ENCODE results near the gene SPEN. TPM values are rescaled to one million over a fixed set of nuclear protein-coding genes. Genes with fewer than 3 reads are reported as not detected.

The SPEN gene
- total and polyA plus RNA-seq, 2 experiments from 2014 or later = 14.9 to 43.6 TPM

DNA sequence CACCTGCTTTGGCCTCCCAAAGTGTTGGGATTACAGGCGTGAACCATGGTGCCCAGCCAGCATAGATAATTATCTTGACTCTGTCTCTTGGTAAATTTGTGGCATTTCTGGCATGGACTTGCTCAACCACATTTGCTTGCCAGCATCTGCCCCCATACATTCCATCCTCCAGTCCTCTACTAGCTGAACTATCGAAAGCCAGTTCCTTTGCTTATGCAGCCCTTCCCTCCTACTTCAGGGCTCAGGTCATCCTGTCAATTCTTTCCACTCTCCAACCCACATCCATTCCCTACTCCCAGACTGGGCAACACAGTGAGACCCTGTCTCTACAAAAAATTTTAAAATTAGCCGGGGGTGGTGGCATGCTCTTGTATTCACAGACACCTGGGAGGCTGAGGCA, 27.0 kb upstream of the SPEN start:
- H4K20me1 ChIP-seq (replicated peaks; ENCODE audit: insufficient read depth) = no peaks in the 10 kb centered on the region
- H3K27ac ChIP-seq (ENCODE audit: low read depth) = no peak overlapping the region
- ATAC-seq (no peak), DNase-seq (ENCODE audit: low spot score) (no peak)
- H3K4me2 ChIP-seq = no peak overlapping the region
- Mint-ChIP-seq H3K27ac (no peak overlapping the region), H3K36me3 (ENCODE audit: low read depth) (no peaks in the 10 kb centered on the region), H3K4me1 (peaks cover 3% of the 10 kb centered on the region), H3K27me3 (ENCODE audit: insufficient read depth, low read depth, poor library complexity) (peaks cover 10% of the 10 kb centered on the region), H3K9me3 (no peaks in the 10 kb centered on the region), H3K4me3 (no peak overlapping the region)
- H3K9me2 ChIP-seq (ENCODE audit: insufficient read depth) = no peaks in the 10 kb centered on the region
- no peaks in the 10 kb centered on the region for H3K27me3 ChIP-seq (ENCODE audit: insufficient read depth)
- H3K4me1 ChIP-seq (ENCODE audit: insufficient read depth) = no peaks in the 10 kb centered on the region
- no peaks in the 10 kb centered on the region for H3K79me2 ChIP-seq (replicated peaks; ENCODE audit: insufficient read depth)
- no peaks in the 10 kb centered on the region; the same call in 1 of the 2 replicates for H3F3A ChIP-seq (replicated peaks; ENCODE audit: low read depth)
- H3K4me3 ChIP-seq = no peak overlapping the region
- no peaks in the 10 kb centered on the region for H3K36me3 ChIP-seq (ENCODE audit: insufficient read depth)
- no peak overlapping the region for H2AFZ ChIP-seq
- TF ChIP-seq POLR2AphosphoS5 (IDR thresholded peaks at IDR 0.05; ENCODE audit: low read depth) (no peak), EZH2phosphoT487 (IDR thresholded peaks at IDR 0.05; ENCODE audit: unreplicated experiment) (no peak), EZH2 (IDR thresholded peaks at IDR 0.05; ENCODE audit: low read depth, unreplicated experiment) (no peak), ZNF331 (CRISPR knock-in tag; IDR thresholded peaks at IDR 0.05; ENCODE audit: low read depth) (no peak), JUNB (IDR thresholded peaks at IDR 0.05; ENCODE audit: unreplicated experiment) (no peak), STAT1 (IDR thresholded peaks at IDR 0.05; ENCODE audit: unreplicated experiment) (no peak), ZNF114 (CRISPR knock-in tag; IDR thresholded peaks at IDR 0.05) (no peak)
- TF ChIP-seq, protein P1, sequence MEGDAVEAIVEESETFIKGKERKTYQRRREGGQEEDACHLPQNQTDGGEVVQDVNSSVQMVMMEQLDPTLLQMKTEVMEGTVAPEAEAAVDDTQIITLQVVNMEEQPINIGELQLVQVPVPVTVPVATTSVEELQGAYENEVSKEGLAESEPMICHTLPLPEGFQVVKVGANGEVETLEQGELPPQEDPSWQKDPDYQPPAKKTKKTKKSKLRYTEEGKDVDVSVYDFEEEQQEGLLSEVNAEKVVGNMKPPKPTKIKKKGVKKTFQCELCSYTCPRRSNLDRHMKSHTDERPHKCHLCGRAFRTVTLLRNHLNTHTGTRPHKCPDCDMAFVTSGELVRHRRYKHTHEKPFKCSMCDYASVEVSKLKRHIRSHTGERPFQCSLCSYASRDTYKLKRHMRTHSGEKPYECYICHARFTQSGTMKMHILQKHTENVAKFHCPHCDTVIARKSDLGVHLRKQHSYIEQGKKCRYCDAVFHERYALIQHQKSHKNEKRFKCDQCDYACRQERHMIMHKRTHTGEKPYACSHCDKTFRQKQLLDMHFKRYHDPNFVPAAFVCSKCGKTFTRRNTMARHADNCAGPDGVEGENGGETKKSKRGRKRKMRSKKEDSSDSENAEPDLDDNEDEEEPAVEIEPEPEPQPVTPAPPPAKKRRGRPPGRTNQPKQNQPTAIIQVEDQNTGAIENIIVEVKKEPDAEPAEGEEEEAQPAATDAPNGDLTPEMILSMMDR (conservative IDR thresholded peaks at IDR 0.05; ENCODE audit: low read depth in 2 of 2) = no peak
- TF ChIP-seq, protein P2, sequence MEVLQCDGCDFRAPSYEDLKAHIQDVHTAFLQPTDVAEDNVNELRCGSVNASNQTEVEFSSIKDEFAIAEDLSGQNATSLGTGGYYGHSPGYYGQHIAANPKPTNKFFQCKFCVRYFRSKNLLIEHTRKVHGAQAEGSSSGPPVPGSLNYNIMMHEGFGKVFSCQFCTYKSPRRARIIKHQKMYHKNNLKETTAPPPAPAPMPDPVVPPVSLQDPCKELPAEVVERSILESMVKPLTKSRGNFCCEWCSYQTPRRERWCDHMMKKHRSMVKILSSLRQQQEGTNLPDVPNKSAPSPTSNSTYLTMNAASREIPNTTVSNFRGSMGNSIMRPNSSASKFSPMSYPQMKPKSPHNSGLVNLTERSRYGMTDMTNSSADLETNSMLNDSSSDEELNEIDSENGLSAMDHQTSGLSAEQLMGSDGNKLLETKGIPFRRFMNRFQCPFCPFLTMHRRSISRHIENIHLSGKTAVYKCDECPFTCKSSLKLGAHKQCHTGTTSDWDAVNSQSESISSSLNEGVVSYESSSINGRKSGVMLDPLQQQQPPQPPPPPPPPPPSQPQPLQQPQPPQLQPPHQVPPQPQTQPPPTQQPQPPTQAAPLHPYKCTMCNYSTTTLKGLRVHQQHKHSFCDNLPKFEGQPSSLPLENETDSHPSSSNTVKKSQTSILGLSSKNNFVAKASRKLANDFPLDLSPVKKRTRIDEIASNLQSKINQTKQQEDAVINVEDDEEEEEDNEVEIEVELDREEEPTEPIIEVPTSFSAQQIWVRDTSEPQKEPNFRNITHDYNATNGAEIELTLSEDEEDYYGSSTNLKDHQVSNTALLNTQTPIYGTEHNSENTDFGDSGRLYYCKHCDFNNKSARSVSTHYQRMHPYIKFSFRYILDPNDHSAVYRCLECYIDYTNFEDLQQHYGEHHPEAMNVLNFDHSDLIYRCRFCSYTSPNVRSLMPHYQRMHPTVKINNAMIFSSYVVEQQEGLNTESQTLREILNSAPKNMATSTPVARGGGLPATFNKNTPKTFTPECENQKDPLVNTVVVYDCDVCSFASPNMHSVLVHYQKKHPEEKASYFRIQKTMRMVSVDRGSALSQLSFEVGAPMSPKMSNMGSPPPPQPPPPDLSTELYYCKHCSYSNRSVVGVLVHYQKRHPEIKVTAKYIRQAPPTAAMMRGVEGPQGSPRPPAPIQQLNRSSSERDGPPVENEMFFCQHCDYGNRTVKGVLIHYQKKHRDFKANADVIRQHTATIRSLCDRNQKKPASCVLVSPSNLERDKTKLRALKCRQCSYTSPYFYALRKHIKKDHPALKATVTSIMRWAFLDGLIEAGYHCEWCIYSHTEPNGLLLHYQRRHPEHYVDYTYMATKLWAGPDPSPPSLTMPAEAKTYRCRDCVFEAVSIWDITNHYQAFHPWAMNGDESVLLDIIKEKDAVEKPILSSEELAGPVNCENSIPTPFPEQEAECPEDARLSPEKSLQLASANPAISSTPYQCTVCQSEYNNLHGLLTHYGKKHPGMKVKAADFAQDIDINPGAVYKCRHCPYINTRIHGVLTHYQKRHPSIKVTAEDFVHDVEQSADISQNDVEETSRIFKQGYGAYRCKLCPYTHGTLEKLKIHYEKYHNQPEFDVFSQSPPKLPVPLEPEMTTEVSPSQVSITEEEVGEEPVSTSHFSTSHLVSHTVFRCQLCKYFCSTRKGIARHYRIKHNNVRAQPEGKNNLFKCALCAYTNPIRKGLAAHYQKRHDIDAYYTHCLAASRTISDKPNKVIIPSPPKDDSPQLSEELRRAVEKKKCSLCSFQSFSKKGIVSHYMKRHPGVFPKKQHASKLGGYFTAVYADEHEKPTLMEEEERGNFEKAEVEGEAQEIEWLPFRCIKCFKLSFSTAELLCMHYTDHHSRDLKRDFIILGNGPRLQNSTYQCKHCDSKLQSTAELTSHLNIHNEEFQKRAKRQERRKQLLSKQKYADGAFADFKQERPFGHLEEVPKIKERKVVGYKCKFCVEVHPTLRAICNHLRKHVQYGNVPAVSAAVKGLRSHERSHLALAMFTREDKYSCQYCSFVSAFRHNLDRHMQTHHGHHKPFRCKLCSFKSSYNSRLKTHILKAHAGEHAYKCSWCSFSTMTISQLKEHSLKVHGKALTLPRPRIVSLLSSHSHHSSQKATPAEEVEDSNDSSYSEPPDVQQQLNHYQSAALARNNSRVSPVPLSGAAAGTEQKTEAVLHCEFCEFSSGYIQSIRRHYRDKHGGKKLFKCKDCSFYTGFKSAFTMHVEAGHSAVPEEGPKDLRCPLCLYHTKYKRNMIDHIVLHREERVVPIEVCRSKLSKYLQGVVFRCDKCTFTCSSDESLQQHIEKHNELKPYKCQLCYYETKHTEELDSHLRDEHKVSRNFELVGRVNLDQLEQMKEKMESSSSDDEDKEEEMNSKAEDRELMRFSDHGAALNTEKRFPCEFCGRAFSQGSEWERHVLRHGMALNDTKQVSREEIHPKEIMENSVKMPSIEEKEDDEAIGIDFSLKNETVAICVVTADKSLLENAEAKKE (CRISPR knock-in tag; IDR thresholded peaks at IDR 0.05) = no peak
- TF ChIP-seq, protein P3, sequence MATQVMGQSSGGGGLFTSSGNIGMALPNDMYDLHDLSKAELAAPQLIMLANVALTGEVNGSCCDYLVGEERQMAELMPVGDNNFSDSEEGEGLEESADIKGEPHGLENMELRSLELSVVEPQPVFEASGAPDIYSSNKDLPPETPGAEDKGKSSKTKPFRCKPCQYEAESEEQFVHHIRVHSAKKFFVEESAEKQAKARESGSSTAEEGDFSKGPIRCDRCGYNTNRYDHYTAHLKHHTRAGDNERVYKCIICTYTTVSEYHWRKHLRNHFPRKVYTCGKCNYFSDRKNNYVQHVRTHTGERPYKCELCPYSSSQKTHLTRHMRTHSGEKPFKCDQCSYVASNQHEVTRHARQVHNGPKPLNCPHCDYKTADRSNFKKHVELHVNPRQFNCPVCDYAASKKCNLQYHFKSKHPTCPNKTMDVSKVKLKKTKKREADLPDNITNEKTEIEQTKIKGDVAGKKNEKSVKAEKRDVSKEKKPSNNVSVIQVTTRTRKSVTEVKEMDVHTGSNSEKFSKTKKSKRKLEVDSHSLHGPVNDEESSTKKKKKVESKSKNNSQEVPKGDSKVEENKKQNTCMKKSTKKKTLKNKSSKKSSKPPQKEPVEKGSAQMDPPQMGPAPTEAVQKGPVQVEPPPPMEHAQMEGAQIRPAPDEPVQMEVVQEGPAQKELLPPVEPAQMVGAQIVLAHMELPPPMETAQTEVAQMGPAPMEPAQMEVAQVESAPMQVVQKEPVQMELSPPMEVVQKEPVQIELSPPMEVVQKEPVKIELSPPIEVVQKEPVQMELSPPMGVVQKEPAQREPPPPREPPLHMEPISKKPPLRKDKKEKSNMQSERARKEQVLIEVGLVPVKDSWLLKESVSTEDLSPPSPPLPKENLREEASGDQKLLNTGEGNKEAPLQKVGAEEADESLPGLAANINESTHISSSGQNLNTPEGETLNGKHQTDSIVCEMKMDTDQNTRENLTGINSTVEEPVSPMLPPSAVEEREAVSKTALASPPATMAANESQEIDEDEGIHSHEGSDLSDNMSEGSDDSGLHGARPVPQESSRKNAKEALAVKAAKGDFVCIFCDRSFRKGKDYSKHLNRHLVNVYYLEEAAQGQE (IDR thresholded peaks at IDR 0.05; ENCODE audit: unreplicated experiment) = no peak

Measured in GM23338 (cell line).